Occipital lobe (tissue), 2 donors: ENCODE measurements around the gene DYNLRB2. TPM values are rescaled to one million over a fixed set of nuclear protein-coding genes. Genes with fewer than 3 reads are reported as not detected.

ENCODE experiments used
- DNase-seq: peaks from one replicate; lab custom pipeline; 2025; lab: John Stamatoyannopoulos, UW
- total RNA-seq: library from RNA; depleted of rRNA; stranded (reverse); fragments of >200 nt; gene quantifications from one replicate; pipeline ENCODE4 v1.2.3, GENCODE V29; 2014

DYNLRB2 gene
- total RNA-seq, 1 donor from 2014 or later, result 1.1 TPM

GRCh38 chr16:80596507-80597207 is 55.9 kb downstream of the DYNLRB2 start:
- DNase-seq, result no peak

GRCh38 chr16:80599466-80599865 is 58.7 kb downstream of the DYNLRB2 start:
- no peak for DNase-seq
